GM18868 (cell line): Measurements from ENCODE around the gene NTSR1.

Experiments
- ATAC-seq: cut with Tn5 transposase; IDR thresholded peaks from one replicate; pipeline ENCODE4 v1.9.1; 2021; ENCODE audit warnings: mild to moderate bottlenecking, moderate library complexity; ENCODE audit not compliant: unreplicated experiment

NTSR1 gene

GRCh38 chr20:62708591-62709536 lies at the start of gene NTSR1:
Gene NTSR1 (plus strand): TSS chr20:62708836. CDS start chr20:62709208, 372 bp downstream.
- ATAC-seq = no peak

GRCh38 chr20:62659488-62660239 lies 49.0 kb upstream of the NTSR1 start:
- no peak for ATAC-seq

GRCh38 chr20:62660240-62660615 lies 48.4 kb upstream of the NTSR1 start:
- no peak for ATAC-seq

GRCh38 chr20:62660768-62661167 lies 47.9 kb upstream of the NTSR1 start:
- ATAC-seq = no peak

GRCh38 chr20:62661647-62662046 lies 47.0 kb upstream of the NTSR1 start:
- ATAC-seq = no peak

GRCh38 chr20:62662422-62662821 lies 46.2 kb upstream of the NTSR1 start:
- no peak for ATAC-seq

GRCh38 chr20:62663145-62664018 lies 45.3 kb upstream of the NTSR1 start:
- ATAC-seq = no peak

GRCh38 chr20:62664019-62664971 lies 44.3 kb upstream of the NTSR1 start:
- no peak for ATAC-seq

- no peak for ATAC-seq
These were observed 43.4 kb upstream of the NTSR1 start for GRCh38 chr20:62665153-62665754.

- no peak for ATAC-seq
These were observed 42.6 kb upstream of the NTSR1 start for GRCh38 chr20:62665826-62666735.

GRCh38 chr20:62666736-62667529 lies 41.7 kb upstream of the NTSR1 start:
- no peak for ATAC-seq

- no peak for ATAC-seq
These were observed 40.9 kb upstream of the NTSR1 start for GRCh38 chr20:62667530-62668440.

- no peak for ATAC-seq
These were observed 40.1 kb upstream of the NTSR1 start for GRCh38 chr20:62668441-62669027.

- ATAC-seq = no peak
These were observed 39.4 kb upstream of the NTSR1 start for GRCh38 chr20:62669249-62669648.

GRCh38 chr20:62670156-62670555 lies 38.5 kb upstream of the NTSR1 start:
- ATAC-seq = no peak

GRCh38 chr20:62670998-62671397 lies 37.6 kb upstream of the NTSR1 start:
- no peak for ATAC-seq
